ENCODE measurements around the gene MLIP.
A peak's percentile ranks its signal among the peaks of the same experiment; 100 is the strongest.
"Not testable (repeated sequence)": the region's sequence is repeated elsewhere in the genome, so short reads cannot be mapped to it uniquely, and the experiment has no call there.

The MLIP gene, protein sequence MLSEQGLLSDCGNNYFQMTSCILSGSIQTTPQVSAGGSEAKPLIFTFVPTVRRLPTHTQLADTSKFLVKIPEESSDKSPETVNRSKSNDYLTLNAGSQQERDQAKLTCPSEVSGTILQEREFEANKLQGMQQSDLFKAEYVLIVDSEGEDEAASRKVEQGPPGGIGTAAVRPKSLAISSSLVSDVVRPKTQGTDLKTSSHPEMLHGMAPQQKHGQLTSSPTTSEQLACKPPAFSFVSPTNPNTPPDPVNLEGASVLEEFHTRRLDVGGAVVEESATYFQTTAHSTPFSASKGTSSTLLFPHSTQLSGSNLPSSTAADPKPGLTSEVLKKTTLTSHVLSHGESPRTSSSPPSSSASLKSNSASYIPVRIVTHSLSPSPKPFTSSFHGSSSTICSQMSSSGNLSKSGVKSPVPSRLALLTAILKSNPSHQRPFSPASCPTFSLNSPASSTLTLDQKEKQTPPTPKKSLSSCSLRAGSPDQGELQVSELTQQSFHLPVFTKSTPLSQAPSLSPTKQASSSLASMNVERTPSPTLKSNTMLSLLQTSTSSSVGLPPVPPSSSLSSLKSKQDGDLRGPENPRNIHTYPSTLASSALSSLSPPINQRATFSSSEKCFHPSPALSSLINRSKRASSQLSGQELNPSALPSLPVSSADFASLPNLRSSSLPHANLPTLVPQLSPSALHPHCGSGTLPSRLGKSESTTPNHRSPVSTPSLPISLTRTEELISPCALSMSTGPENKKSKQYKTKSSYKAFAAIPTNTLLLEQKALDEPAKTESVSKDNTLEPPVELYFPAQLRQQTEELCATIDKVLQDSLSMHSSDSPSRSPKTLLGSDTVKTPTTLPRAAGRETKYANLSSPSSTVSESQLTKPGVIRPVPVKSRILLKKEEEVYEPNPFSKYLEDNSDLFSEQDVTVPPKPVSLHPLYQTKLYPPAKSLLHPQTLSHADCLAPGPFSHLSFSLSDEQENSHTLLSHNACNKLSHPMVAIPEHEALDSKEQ

DNA sequence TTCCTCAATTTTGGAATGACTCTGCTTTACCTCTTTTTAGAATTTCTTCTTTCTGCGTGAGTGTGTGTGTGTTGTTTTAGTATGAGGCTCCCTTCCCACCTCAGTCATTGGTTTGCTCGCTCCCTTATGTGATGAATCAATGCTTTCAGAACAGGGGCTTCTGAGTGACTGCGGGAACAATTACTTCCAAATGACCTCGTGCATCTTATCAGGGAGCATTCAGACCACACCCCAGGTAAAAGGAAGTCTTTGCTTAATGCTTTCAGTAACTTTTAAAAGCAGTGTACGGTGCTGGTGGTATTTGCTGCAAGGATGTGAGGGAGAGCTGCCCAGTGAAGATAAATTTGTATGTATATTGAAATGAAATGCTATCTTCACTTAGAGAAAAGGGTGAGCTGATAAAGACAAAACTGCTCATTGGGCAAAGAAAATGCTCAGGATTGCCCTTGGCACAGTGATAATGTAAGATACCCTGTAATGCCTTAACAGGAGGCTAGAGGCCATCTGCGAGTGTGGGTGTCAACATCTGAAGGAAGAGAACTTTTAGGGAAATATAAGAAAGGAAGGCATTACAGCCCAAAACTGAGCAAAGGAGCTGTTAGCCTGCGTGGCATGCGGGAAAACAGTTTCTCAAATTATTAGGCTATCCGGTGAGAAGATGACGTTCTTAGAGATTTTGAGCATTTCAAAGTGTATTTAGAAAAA, at the start of gene MLIP:
MLIP (plus strand) TSS at position 103 of the 705 bp plus-strand sequence; CDS start at position 140, 37 bp downstream.
- DNase-seq = no peak

DNA sequence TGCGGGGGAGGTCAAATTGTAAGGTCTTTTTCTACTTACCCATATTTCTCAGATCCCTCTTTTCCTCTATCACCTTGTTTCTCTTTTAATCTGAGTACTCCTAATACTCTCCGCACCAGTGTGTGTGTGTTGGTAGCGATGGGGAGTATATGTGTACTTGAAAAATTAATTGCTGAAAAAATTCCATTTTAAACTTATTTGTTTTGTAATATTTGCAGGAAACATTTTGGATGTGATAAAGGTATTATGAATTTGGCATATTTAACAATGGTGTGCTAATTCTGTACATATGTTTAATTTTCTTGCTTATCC, 48.1 kb upstream of the MLIP start:
- no peak for DNase-seq

DNA sequence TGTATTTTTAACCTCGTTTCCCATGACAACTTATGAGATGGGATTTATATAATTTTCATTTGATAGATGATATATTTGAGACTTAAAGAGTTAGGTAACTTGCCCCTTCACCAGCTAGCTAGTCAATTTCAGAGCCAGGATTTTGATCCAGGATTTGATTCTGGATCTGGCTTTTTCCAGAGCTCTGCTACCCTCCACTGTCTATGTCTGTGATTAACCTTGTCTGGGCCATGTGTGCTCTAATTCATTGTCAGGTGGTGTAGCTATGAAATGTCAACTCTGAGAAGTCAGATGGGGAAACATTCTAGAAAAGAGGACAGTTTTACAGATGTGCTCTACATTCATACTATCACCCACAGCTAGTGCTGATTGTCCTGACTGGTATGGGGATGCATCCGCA, 42.5 kb upstream of the MLIP start:
- no peak for DNase-seq

DNA sequence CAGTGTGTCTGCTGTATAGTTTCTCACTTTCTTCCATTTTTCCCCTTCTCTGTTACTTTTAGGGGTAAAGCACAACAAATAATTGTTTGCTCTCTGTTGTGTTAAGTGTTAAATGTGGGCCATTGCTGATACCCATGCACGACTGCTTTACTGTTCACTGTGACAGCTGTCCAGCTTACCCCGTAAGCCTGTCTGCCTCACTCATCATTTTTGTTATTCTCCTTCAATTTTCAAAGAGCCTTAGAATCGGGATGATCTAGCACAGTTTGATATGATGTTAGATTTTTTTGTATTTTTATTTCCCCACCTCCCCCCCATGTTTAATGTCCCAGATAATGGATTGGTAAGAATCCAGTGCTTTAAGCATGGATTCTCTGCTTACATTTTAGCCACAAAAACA, 41.2 kb upstream of the MLIP start:
- DNase-seq = peak in 1 of 2 experiments; percentile 10

DNA sequence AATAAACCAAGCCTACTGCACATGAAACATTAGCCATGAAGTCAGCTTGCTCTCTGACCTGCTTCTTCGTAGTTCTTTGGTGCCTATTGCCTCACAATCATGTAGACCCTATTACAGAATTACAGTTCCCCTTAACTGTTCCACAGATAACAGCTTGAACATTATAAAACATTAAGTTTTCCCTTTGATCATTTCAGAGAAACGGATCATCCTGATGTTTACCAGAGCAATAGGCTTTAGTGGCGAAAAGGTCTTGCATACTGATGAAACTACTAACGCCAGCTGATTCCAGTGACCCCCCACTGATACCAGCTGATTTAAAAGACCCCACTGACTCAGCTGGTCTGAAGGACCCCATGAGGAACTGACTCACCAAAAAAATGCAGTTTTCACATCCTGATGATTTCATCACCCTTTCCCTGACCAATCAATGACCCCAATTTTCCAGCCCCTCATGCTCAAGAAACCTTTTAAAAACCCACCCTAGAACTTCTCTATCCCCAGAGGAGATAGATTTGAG, 39.4 kb upstream of the MLIP start:
- DNase-seq = no peak

DNA sequence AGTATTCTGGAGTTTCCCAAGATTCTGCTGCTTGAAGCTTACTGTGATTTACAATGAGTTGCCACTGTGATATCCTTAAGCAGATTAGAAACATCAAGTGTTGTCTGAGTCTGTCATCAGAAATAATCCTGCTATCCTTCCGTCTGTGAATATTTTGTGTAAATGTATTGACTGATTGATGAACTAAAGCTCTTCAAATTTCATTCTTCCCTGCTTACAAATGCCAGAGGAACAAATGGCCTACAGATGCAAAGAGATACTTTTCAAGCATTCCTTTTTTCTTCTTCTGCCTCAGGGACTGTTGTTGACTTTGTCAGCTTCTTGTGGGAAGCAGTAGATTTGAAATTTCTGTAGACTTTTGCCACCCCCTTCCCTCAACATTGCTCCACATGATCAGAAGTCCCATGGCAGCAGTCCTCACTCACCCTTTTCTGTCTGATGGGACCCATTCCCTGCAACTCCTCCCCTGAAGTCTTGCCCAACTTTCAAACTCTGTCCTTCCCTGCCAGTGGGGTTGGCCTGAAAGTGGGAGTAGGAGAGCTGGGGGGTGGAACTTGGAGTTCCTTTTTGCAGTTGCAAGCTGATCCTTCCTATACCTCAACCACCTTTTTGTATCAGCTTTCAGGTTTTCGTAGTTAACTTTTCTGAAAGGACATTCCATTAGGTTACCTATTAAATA, 38.5 kb upstream of the MLIP start:
- peak; percentile 51 to 92 for DNase-seq

DNA sequence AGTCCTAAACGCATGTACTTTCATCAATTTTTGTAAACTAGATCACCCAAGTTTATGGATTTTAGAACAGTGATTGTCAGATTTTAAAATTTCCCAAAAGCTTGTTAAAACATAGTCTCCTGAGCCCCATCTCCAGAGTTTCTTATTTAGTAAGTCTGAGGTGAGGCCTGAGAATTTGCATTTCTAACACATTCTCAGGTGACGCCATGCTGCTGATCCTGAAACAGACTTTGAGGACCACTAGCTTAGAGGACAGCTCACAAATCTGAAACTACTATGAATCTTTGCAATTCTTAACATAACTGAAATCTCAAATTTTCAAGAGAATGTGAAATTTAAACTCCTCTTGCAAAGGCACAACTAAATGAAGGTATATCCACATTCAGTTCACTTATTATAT, 37.8 kb upstream of the MLIP start:
- no peak for DNase-seq

DNA sequence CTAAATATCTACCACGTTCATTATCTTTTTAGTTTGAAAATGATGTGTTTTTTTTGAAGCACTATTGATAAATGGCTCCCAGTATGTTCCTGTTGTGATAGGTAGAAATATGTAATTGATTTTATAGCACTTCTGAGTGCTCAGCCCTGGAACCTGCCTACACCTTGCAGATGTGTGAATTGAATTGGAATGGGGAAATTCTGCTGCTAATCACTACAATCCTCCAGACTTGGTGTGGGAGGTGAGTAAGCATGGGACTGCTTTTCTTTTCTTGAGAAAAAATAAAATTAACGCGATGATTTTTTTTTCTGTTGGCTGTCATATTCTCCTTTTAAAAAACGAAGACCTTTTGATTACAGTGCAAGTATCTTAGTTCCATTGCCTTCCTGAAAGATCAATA, 37.1 kb upstream of the MLIP start:
- DNase-seq = no peak

DNA sequence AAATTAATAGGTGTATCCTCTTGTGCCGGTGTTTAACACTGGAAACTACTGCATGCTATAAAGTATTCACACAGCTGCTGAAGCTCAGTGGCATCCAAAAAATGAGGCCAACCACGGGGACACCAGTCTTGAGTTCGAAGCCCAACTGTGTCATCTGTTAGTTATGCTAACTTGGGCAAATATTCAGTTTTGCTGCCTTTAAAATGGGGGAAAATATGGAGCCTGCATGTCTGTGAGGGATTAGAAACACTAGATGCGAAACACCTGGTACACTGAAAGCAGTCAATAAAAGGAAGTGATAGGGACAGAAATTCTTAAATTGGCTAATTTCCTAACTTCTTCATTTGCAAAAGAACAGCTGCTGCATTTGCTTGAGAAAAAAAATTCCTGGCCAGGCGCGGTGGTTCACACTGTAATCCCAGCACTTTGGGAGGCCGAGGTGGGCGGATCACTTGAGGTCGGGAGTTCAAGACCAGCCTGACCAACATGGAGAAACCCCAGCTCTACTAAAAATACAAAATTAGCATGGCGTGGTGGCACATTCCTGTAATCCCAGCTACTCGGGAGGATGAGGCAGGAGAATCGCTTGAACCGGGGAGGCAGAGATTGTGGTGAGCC, 36.6 kb upstream of the MLIP start:
- DNase-seq = peak in 1 of 2 experiments; percentile 39

DNA sequence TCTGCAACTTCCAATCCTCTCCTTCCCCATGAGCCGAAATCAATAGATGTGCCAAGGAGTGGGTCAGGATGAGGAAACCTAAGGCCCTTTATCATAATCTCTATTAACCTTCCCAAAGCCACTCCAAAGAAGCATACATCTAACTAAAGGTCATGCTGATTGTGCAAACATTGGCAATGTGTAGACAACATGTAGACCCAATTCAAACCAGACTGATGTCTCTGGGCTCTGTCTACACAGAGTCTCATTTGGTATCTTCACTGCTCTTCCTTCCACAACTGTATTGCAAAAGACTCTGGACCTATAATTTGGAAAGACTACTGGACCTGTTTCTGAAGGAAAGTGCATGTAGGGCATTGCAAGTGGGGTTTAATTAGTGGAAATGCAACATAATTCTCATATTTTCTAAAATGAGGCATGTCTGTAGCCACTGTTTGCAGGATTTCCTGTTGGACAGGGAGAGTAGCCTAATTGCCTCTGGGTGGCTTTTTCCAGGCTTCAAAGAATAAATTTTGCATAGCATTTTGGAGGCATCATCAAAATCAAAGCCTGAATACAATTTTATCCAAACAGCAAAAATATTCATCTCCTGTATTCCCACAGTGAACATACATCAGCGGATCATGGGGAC, 35.0 kb upstream of the MLIP start:
- DNase-seq = no peak

DNA sequence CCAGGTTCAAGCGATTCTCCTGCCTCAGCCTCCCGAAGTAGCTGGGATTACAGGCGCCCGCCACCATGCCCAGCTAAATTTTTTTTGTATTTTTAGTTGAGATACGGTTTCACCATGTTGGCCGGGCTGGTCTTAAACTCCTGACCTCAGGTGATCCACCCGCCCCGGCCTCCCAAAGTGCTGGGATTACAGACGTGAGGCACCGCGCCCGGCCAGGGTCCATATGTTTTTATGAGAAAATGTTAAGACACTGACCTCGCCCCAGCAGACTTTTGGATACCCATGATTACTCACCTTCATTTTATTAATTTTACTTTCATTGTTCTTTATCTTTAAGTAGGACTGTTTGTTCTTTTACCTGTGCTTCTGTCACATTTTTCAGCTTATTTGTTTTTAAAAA, 29.7 kb upstream of the MLIP start:
- not testable (repeated sequence) for DNase-seq

DNA sequence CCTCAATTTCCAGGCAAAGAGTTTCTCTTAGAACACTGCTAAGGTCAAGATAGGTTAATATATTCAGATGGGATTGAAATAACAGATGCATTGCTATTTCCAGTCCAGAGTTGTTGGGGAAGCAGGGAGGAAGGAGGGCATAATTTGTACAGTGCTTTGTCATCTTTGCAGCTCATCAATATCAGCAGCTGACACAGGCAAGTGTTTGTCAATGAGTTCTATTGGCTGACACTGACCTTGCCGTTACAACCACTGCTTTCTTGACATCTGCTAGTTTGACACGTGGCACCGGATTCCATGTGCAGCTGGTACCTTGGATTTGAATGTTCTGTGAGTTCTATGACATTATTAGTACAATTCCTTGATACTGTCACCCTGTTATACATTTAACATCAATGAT, 28.0 kb upstream of the MLIP start:
- peak; percentile 73 to 85 for DNase-seq

DNA sequence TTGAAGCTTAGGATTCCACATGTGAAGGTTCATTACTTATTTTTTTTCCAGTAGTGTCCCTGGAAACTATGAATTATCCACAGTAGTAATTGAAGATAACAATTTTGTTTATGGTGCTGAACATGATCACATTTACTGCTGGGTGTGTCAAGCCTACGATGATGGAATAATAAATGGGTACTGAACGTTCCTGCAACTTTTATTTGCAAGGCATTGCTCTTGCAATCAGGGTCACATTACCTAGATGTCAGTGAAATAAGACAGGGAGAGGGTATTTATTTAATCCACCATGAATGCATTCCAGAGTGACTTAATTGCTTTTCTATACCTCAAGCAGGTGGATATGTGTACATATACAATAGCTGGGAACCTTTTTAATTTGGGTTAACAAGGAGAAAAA, 27.0 kb upstream of the MLIP start:
- DNase-seq = no peak

DNA sequence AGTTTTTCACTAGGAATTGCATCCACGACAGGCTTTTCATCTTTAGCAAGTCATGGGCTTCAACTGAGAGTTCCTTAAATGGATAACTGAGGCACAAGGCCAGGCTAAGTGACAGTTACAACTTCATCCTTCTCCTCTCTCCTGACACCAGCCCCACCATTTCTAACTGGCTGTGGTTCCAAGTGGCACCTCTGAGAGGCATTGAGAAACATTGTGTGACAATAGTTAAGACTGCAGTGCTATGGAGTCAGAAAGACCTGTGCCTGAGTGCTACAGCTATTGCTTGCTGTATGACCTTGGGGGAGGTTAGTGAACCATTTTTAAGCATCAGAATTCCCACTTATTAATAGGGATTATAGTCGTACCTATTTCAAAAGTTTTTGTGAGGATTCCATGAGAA, 26.2 kb upstream of the MLIP start:
- no peak for DNase-seq

DNA sequence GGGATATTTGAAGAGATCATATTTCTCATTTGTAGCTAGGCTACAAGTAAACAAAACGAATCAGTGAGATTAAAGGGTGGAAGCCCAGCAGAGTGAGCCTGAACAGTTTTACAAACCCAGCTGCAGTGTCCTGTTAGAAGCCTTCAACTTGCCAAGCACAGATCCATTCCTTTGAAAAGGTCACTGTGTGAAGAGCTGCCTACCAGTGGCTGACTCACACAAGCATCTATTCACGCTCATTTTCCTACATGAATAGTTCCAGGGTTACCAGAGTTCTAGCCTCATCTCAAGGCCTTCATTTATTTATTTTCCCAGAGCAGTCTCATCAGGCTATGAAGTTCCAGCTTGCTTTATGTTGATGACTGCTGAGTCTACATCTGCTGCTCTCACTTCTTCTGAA, 25.7 kb upstream of the MLIP start:
- no peak for DNase-seq

DNA sequence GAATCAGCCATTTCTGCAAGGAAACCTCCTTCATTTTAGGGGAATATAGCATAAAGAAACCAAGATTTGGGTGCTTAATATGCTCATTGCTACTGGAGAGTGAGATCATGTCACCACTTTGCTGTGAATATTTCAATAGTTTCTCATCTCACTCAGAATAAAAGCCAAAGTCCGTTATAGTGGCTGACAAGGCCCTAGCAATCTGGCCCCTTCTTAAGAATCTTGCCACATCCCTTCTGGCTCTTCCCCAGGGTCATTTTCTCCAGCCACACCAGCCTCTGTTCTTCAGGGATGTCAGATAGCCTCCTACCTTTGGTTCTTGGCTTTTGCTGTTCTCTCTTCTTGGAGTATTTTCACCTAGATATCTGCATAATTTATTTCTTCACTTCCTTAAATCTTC, 24.8 kb upstream of the MLIP start:
- no peak for DNase-seq

DNA sequence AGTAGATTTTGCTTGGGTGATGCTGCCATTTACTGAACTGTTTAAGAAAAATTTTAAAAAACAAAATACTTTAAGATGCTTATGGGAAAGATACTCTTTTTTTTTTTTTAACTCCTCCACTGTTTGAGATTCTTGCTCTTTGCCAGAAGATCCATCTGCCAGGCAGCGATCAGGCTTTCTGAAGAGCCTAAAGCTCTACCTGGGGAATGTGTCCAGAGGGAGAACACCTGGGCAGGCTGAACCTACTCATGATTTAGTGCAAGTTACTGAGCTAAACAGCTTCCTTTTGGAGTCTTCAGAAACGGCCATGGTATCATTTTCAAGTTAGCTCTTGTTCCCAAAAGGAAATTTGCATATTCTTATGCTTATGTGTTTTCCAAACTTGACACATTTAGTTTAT, 23.5 kb upstream of the MLIP start:
- DNase-seq = no peak

DNA sequence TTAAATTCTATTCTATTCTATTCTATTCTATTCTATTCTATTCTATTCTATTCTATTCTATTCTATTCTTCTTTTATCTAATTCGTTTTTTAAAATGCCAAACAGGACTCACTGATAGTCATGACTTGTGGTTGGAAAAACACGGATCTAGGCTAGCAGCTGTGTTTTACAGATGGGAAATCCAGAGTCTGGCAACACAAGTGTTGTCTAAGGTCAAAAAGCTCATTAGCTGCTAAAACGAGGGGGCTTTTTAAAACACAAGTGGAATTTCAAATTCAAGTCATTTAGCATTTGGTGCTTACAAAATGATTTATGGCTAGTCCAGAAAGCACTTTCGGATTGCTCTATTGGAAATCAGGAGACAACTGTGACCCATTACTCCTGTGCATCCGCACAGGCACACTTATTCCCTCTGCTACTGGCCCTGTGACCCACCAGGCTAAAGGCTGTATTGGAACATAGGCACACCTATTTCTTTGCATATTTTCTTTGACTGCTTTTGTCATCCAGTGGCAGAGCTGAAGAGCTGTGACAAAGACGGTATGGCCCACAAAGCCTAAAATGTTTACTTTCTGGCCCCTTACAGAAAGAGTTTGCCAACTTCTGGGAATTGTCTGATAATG, 17.8 kb upstream of the MLIP start:
- DNase-seq = peak; percentile 8 to 76

DNA sequence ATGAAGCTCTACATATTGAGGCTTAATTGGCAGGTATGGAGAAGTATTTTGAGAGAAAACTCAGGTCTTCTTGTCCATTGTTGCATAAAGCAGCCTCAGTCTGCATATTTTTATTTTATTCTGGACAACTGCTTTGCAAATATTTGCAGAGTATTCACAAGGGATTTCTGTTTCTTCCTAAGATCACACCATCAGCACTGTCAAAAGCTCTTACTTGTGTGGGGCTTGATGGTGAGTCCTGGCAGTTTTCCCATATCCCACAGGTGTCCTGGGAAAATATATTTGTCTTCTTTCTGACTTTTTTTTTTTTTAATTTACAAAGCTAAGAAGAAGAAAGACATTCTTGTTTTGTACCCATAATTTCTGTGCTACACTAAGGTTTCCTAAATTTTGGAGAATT, 16.9 kb upstream of the MLIP start:
- DNase-seq = no peak

DNA sequence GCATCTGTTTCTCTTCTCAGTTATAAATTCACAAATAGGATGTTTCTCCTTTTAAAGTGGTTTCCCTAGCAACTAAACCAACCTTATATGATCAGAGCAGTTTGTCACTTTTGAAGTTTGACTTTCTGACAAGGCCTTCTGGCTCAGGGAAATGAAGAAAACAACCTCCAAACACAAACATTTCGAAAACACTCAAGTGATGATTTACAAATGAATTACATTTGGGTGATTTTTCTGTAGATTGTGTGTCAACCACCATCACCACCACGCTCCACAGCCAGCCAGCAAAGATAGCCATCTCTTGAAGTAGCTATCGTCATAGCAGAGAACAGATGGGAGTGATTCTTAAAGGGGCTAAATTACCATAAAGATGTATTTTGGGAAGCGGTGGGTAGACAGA, 16.5 kb upstream of the MLIP start:
- peak; percentile 69 to 87 for DNase-seq

DNA sequence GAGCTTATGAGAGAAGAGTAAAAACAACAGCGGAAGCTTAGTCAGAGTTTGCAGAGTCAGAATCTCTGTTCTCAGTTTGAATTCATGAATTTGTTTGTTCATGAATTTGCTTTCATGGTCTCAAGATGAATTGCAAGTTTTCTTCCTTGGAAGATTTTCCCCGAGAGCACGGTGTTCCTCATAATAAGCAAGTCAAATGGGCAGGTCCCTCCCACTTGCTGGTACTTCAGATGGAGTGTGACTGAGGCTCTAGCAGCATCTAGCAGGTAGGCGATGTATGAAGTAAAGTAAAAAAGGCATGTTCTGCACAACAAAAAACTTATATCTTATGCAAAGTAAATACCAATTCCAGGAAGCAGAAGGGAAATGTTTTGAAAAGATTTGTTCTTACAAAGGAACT, 15.5 kb upstream of the MLIP start:
- no peak for DNase-seq

All from NCI-H524 (cell line).